ENCODE results near the gene CD160.
"Not testable (repeated sequence)": the region's sequence is repeated elsewhere in the genome, so short reads cannot be mapped to it uniquely, and the experiment has no call there.

CD160 gene

GRCh38 chr1:145760395-145760949 is 41.2 kb downstream of the CD160 start:
- not testable (repeated sequence) for DNase-seq

GRCh38 chr1:145761498-145761897 is 42.2 kb downstream of the CD160 start:
- DNase-seq, result not testable (repeated sequence)

GRCh38 chr1:145762001-145762400 is 42.7 kb downstream of the CD160 start:
- DNase-seq, result not testable (repeated sequence)

- not testable (repeated sequence) for DNase-seq
These were observed 45.1 kb downstream of the CD160 start for GRCh38 chr1:145764231-145764940.

GRCh38 chr1:145765127-145765526 is 45.8 kb downstream of the CD160 start:
- not testable (repeated sequence) for DNase-seq

GRCh38 chr1:145765585-145766360 is 46.5 kb downstream of the CD160 start:
- DNase-seq, result peak in 2 of 3 experiments; percentile 5 to 22

GRCh38 chr1:145766926-145767325 is 47.6 kb downstream of the CD160 start:
- not testable (repeated sequence) for DNase-seq

DNA sequence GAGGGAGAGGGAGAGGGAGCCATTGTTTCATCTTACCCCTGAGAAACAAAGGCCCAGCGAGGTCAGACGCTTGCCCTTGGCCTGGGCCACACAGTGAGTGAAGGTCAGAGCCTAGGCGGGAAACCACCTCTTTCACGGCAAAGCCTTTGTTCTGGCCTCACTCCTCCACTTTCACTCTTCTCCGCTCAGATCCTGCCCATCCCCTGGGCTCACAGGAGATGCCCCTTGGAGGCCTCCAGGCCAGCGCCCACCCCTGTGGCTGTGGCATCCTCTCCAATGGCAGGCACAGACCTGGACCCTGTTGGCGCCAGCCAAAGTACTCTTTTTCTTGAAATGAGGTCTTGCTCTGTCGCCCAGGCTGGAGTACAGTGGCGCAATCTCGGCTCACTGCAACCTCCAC is 48.7 kb downstream of the CD160 start:
- not testable (repeated sequence) for DNase-seq

GRCh38 chr1:145771056-145771455 is 51.8 kb downstream of the CD160 start:
- DNase-seq, result no peak

GRCh38 chr1:145773423-145773822 is 54.1 kb downstream of the CD160 start:
- DNase-seq, result no peak

- DNase-seq, result no peak
These were observed 58.3 kb downstream of the CD160 start for GRCh38 chr1:145777357-145778145.

- DNase-seq, result no peak
These were observed 58.8 kb downstream of the CD160 start for GRCh38 chr1:145778146-145778540.

GRCh38 chr1:145782272-145783099 is 63.2 kb downstream of the CD160 start:
- DNase-seq, result no peak

GRCh38 chr1:145784409-145784808 is 65.1 kb downstream of the CD160 start:
- no peak for DNase-seq

DNA sequence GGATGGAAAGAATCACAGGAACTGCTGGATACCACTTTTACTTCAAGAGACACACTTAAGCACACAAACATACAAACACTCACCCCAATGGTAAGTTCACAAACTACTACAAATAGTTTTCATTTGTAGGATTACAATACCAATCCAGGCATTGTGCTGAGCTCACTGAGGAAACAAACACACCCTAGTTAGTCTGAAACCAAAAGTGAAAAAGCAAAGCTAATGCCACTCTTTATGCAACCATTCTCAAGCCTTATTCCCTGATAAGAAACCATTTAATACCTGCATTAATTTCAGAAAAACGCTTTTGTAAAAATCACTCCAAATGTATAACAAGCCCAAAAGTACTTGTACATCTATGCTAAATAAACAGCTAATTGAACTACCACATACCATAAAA is 66.2 kb downstream of the CD160 start:
- no peak for DNase-seq

- no peak for DNase-seq
These were observed 67.0 kb downstream of the CD160 start for GRCh38 chr1:145786271-145786670.

DNA sequence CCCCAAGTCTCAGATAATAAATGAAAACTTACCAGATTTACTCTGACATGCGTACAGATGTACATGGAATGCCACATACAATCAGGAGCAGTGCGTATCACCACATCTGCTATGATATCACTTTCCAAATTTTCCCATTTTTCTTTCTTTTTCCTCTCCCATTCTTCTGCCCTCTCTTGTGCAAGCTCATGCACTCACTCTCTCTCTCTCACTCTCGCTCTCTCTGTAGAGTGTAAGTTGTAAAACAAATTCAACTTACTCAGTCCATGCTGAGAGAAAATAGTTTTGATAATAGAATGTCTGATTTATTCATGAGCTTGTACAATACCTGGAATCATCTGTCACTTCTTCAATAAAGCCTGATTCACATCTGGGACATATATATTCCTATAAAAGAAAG is 69.3 kb downstream of the CD160 start:
- DNase-seq, result no peak
